Nephron (organoid): ENCODE data around the gene SMLR1.

ENCODE experiments used
- H3K27ac Mint-ChIP-seq, 3 experiments: 2 replicates each; pipeline ENCODE4 v1.8.0; 2020; ENCODE audit warnings: mixed read lengths in 3 of 3, mild to moderate bottlenecking in 2 of 3, moderate library complexity in 1 of 3
- H3K27me3 Mint-ChIP-seq: 2 replicates; pipeline ENCODE4 v1.8.0; 2021; ENCODE audit warnings: low read depth, mild to moderate bottlenecking, moderate library complexity, mixed read lengths
- H3K36me3 Mint-ChIP-seq: 2 replicates; pipeline ENCODE4 v1.8.0; 2020; ENCODE audit warnings: low read depth, mixed read lengths
- H3K4me1 Mint-ChIP-seq: 2 replicates; pipeline ENCODE4 v1.8.0; 2020; ENCODE audit warnings: mixed read lengths
- H3K4me3 Mint-ChIP-seq, 3 experiments: 2 replicates each; pipeline ENCODE4 v1.8.0; 2020; ENCODE audit warnings: mild to moderate bottlenecking in 3 of 3, mixed read lengths in 3 of 3, moderate library complexity in 2 of 3
- H3K9me3 Mint-ChIP-seq: 2 replicates; pipeline ENCODE4 v1.8.0; 2020; ENCODE audit warnings: mixed read lengths
- TF ChIP-seq, protein P1 (sequence below), 3 experiments: fragments of 200-600 bp; sonication (generic); IDR thresholded peaks; one replicate each; pipeline ENCODE4 v1.5.0; 2021; ENCODE audit warnings: antibody characterized with exemption in 3 of 3; ENCODE audit not compliant: unreplicated experiment in 3 of 3

The SMLR1 gene

GRCh38 chr6:130837067-130837466, 9.9 kb downstream of the SMLR1 start:
- peaks cover 18% of the 10 kb centered on the region for H3K4me1 Mint-ChIP-seq
- TF ChIP-seq, protein P1, sequence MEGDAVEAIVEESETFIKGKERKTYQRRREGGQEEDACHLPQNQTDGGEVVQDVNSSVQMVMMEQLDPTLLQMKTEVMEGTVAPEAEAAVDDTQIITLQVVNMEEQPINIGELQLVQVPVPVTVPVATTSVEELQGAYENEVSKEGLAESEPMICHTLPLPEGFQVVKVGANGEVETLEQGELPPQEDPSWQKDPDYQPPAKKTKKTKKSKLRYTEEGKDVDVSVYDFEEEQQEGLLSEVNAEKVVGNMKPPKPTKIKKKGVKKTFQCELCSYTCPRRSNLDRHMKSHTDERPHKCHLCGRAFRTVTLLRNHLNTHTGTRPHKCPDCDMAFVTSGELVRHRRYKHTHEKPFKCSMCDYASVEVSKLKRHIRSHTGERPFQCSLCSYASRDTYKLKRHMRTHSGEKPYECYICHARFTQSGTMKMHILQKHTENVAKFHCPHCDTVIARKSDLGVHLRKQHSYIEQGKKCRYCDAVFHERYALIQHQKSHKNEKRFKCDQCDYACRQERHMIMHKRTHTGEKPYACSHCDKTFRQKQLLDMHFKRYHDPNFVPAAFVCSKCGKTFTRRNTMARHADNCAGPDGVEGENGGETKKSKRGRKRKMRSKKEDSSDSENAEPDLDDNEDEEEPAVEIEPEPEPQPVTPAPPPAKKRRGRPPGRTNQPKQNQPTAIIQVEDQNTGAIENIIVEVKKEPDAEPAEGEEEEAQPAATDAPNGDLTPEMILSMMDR (IDR thresholded peaks at IDR 0.05; ENCODE audit: unreplicated experiment in 3 of 3): no peak
- no peaks in the 10 kb centered on the region for H3K9me3 Mint-ChIP-seq
- no peak overlapping the region for H3K4me3 Mint-ChIP-seq
- H3K27ac Mint-ChIP-seq: no peak overlapping the region
- H3K36me3 Mint-ChIP-seq: peaks cover 18% of the 10 kb centered on the region
- H3K27me3 Mint-ChIP-seq: no peaks in the 10 kb centered on the region

- TF ChIP-seq, protein P1 (IDR thresholded peaks at IDR 0.05; ENCODE audit: unreplicated experiment in 3 of 3): no peak
- peaks cover 18% of the 10 kb centered on the region for H3K36me3 Mint-ChIP-seq
- H3K27me3 Mint-ChIP-seq: no peaks in the 10 kb centered on the region
- H3K9me3 Mint-ChIP-seq: no peaks in the 10 kb centered on the region
- peaks cover 19% of the 10 kb centered on the region for H3K4me1 Mint-ChIP-seq
- H3K4me3 Mint-ChIP-seq: no peak overlapping the region
- no peak overlapping the region for H3K27ac Mint-ChIP-seq
Measured at GRCh38 chr6:130838250-130838860, 11.1 kb downstream of the SMLR1 start.

DNA sequence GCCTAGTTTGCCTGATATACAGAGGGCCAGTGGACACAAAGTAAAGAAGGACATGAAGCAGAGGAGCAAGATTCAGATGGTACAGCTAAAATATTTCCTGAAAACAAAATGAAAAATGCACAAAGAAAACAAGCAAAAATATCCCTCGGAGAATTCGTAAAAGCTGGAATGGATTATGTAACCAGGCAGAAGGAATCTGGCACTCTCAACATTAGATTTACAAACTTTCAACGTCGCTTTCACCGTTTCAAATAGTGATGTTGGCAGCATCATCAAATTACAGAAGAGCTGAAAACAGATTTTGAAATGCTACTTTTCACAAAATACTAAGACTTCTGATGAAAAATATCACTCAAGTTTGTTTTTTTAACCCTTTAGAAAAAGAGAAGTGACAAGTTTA, 11.7 kb downstream of the SMLR1 start:
- Mint-ChIP-seq H3K27me3 (no peaks in the 10 kb centered on the region), H3K4me3 (no peak overlapping the region), H3K36me3 (peaks cover 18% of the 10 kb centered on the region), H3K27ac (no peak overlapping the region), H3K9me3 (no peaks in the 10 kb centered on the region), H3K4me1 (peaks cover 24% of the 10 kb centered on the region)
- TF ChIP-seq, protein P1 (IDR thresholded peaks at IDR 0.05; ENCODE audit: unreplicated experiment in 3 of 3): no peak

DNA sequence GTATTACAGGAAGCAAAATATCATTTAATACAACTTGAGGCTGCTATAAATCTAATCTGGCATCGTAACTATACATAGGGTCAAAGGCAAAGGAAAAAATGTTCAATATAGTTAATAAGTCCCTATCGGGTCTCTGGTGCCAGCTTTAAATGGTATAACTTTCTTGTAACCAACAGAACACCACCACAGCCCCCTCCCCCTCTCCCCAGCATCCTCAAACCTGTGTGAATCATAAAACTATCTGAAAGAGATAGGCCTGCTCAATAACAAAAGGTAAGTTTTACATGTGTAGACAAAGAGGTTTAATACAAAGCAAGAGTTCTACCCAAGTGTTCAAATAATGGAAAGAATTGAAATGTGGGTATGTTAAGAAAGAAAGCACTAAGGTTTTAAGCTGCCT, 12.2 kb downstream of the SMLR1 start:
- no peak overlapping the region for H3K4me3 Mint-ChIP-seq
- TF ChIP-seq, protein P1 (IDR thresholded peaks at IDR 0.05; ENCODE audit: unreplicated experiment in 3 of 3): no peak
- H3K27ac Mint-ChIP-seq: no peak overlapping the region

GRCh38 chr6:130840050-130840449, 12.8 kb downstream of the SMLR1 start:
- Mint-ChIP-seq H3K4me3 (no peak overlapping the region), H3K36me3 (peaks cover 18% of the 10 kb centered on the region), H3K4me1 (peaks cover 24% of the 10 kb centered on the region), H3K9me3 (no peaks in the 10 kb centered on the region), H3K27me3 (no peaks in the 10 kb centered on the region), H3K27ac (no peak overlapping the region)
- TF ChIP-seq, protein P1 (IDR thresholded peaks at IDR 0.05; ENCODE audit: unreplicated experiment in 3 of 3): no peak

More for the DNA sequence above, 12.2 kb downstream of the SMLR1 start:
- no peaks in the 10 kb centered on the region for H3K27me3 Mint-ChIP-seq
- H3K4me1 Mint-ChIP-seq: peaks cover 24% of the 10 kb centered on the region
- peaks cover 18% of the 10 kb centered on the region for H3K36me3 Mint-ChIP-seq
- H3K9me3 Mint-ChIP-seq: no peaks in the 10 kb centered on the region

- no peaks in the 10 kb centered on the region for H3K27me3 Mint-ChIP-seq
- H3K36me3 Mint-ChIP-seq: peaks cover 18% of the 10 kb centered on the region
- no peaks in the 10 kb centered on the region for H3K9me3 Mint-ChIP-seq
- H3K4me1 Mint-ChIP-seq: peaks cover 24% of the 10 kb centered on the region
- peak overlapping the region in 1 of 3 experiments; percentile 14 for H3K27ac Mint-ChIP-seq
- no peak overlapping the region for H3K4me3 Mint-ChIP-seq
- TF ChIP-seq, protein P1 (IDR thresholded peaks at IDR 0.05; ENCODE audit: unreplicated experiment in 3 of 3): no peak
Measured at GRCh38 chr6:130841128-130841728, 14.0 kb downstream of the SMLR1 start.
